ENCODE results near the gene ELMO3.

DNA sequence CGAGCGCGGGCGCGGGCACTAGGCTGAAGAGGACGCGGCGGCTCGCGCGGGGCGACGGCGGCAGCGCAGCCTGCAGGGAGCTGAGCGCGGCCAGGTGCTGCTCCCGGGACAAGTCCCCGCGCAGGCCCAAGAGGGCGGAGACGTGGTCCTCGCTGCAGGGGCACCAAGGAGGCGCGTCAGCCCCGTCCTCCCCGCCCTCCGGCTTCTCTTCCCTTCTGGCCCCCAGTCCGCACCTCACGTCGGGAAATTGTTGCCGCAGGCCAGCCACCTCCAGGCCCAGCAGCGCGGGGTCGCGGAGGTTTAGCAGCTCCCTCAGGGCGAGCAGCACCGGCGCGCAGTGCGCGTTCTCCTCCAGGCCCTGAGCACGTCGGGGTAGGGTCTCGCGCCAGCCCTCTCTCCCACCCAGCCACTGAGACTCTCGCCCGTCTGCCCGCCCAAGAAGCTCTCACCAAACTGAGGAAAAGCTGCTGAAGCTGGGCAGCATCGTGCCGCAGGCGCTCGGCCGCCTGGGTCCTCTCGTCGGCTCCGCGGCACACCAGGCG, 14.4 kb upstream of the ELMO3 start:
- TF ChIP-seq RAD21 (IDR thresholded peaks at IDR 0.05; ENCODE audit: low read length): no peak
- TF ChIP-seq, protein P1, sequence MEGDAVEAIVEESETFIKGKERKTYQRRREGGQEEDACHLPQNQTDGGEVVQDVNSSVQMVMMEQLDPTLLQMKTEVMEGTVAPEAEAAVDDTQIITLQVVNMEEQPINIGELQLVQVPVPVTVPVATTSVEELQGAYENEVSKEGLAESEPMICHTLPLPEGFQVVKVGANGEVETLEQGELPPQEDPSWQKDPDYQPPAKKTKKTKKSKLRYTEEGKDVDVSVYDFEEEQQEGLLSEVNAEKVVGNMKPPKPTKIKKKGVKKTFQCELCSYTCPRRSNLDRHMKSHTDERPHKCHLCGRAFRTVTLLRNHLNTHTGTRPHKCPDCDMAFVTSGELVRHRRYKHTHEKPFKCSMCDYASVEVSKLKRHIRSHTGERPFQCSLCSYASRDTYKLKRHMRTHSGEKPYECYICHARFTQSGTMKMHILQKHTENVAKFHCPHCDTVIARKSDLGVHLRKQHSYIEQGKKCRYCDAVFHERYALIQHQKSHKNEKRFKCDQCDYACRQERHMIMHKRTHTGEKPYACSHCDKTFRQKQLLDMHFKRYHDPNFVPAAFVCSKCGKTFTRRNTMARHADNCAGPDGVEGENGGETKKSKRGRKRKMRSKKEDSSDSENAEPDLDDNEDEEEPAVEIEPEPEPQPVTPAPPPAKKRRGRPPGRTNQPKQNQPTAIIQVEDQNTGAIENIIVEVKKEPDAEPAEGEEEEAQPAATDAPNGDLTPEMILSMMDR (conservative IDR thresholded peaks at IDR 0.05; ENCODE audit: low read depth, low read length): no peak
- no peak for TF ChIP-seq CEBPB (IDR thresholded peaks at IDR 0.05; ENCODE audit: low read depth, low read length)
- TF ChIP-seq RFX5 (IDR thresholded peaks at IDR 0.05; ENCODE audit: low read depth, low read length): no peak

All from IMR-90 (cell line).